ENCODE data around the gene RADIL.

The RADIL gene

DNA sequence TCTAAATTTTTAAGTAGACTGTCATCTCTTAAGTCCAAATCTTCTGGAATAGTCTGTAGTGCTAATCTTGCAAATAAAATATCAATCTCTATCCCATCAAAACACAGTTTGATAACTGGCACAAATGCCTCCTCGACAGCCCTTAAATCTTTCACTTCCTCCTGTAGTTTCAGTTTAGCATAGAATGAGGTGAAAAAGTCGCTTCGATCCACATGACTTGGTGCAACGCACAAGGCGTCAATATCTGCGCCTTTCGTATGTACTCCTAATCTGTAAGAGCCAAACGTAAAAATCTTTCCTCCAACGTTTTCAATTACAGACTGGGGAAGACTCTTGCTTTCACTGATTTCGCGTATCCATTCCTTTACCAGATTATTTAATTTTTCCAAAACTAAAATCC, 22.3 kb downstream of the RADIL start:
- TF ChIP-seq FOXA1 (IDR thresholded peaks at IDR 0.05) (no peak), L3MBTL2 (conservative IDR thresholded peaks at IDR 0.05) (no peak), ZNF384 (IDR thresholded peaks at IDR 0.05) (no peak), BHLHE40 (IDR thresholded peaks at IDR 0.05; ENCODE audit: borderline replicate concordance) (no peak), HDGF (IDR thresholded peaks at IDR 0.05; ENCODE audit: borderline replicate concordance) (no peak), SP1 (IDR thresholded peaks at IDR 0.05) (no peak), NFRKB (IDR thresholded peaks at IDR 0.05) (no peak), FOXK2 (IDR thresholded peaks at IDR 0.05) (no peak), SUZ12 (IDR thresholded peaks at IDR 0.05) (no peak), ELF4 (IDR thresholded peaks at IDR 0.05) (no peak), FOXM1 (IDR thresholded peaks at IDR 0.05; ENCODE audit: borderline replicate concordance) (no peak), ARNT (IDR thresholded peaks at IDR 0.05) (no peak), CTBP1 (IDR thresholded peaks at IDR 0.05; ENCODE audit: borderline replicate concordance) (no peak), TARDBP (IDR thresholded peaks at IDR 0.05) (no peak), LEF1 (IDR thresholded peaks at IDR 0.05; ENCODE audit: borderline replicate concordance) (no peak)
- TF ChIP-seq, protein P1, sequence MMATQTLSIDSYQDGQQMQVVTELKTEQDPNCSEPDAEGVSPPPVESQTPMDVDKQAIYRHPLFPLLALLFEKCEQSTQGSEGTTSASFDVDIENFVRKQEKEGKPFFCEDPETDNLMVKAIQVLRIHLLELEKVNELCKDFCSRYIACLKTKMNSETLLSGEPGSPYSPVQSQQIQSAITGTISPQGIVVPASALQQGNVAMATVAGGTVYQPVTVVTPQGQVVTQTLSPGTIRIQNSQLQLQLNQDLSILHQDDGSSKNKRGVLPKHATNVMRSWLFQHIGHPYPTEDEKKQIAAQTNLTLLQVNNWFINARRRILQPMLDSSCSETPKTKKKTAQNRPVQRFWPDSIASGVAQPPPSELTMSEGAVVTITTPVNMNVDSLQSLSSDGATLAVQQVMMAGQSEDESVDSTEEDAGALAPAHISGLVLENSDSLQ (IDR thresholded peaks at IDR 0.05) = no peak

DNA sequence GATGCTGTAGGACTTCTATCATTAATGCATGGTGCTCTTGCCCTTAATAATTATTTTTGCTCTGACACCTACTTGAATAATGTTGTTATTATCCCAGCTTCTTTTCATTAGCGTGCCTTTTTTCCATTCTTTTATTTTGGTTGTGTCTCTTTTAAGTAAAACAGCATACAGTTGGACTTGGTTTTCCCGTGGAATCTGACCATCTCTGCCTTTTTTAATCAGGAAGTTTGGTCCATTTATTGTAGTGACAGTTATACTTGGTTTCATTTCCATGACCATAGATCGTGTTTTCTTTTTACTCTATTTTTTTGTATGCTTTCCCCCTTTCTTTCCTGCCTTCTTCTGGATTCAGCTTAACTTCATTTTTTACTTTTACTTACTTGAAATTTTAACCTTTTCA, 26.3 kb downstream of the RADIL start:
- ChIA-PET CTCF (no interaction called here), POLR2A (no interaction called here)

More for the DNA sequence above, 22.3 kb downstream of the RADIL start:
- no peak for DNase-seq (ENCODE audit: extremely low spot score)
- POLR2A ChIA-PET = no interaction called here
- CTCF ChIA-PET = no interaction called here

DNA sequence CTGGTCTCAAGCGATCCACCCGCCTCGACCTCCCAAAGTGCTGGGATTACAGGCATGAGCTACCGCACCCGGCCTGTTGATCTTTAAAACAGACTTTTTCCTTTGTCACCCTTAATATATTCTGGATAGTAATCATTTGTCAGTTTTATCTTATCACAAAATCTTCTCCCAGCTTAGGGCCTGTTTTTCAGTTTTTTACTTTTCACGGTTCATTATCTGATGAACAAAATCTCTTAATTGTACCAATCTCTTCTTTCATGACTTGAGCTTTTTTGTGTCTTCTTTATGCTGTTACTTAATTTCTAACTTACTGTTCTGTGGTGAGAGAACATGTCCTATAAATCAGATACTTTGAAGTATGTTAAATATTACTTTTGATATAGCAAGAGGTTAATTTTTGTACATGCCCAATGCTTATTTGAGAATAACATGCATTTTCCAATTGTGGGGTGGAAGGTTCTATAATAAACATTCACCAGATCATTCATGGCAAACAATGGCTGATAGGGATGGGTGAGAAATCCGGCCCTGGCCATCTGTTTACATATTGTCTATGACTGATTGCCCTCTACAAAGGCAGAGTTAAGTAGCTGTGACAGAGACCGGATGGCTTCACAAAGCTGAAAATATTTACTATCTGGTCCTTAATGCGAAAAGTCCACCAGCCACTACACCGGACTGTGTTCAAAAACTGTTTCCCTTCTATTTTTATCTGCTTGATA, 27.0 kb downstream of the RADIL start:
- DNase-seq (ENCODE audit: extremely low spot score) = no peak
- TF ChIP-seq, protein P1 (IDR thresholded peaks at IDR 0.05) = no peak
- TF ChIP-seq NFRKB (IDR thresholded peaks at IDR 0.05) (no peak), HDGF (IDR thresholded peaks at IDR 0.05; ENCODE audit: borderline replicate concordance) (no peak), CTBP1 (IDR thresholded peaks at IDR 0.05; ENCODE audit: borderline replicate concordance) (no peak), LEF1 (IDR thresholded peaks at IDR 0.05; ENCODE audit: borderline replicate concordance) (no peak), ELF4 (IDR thresholded peaks at IDR 0.05) (no peak)
- POLR2A ChIA-PET = no interaction called here
- CTCF ChIA-PET = interaction anchor here (1.1 kb wide), 1 partner anchor 58 kb away, joined by 4 read pairs; no protein-coding TSS in a partner anchor

More for the DNA sequence above, 26.3 kb downstream of the RADIL start:
- TF ChIP-seq FOXM1 (IDR thresholded peaks at IDR 0.05; ENCODE audit: borderline replicate concordance) = no peak
- TF ChIP-seq LEF1 (IDR thresholded peaks at IDR 0.05; ENCODE audit: borderline replicate concordance) = no peak
- TF ChIP-seq CTBP1 (IDR thresholded peaks at IDR 0.05; ENCODE audit: borderline replicate concordance) = no peak
- no peak for TF ChIP-seq ELF4 (IDR thresholded peaks at IDR 0.05)
- no peak for TF ChIP-seq HDGF (IDR thresholded peaks at IDR 0.05; ENCODE audit: borderline replicate concordance)
- DNase-seq (ENCODE audit: extremely low spot score) = no peak

DNA sequence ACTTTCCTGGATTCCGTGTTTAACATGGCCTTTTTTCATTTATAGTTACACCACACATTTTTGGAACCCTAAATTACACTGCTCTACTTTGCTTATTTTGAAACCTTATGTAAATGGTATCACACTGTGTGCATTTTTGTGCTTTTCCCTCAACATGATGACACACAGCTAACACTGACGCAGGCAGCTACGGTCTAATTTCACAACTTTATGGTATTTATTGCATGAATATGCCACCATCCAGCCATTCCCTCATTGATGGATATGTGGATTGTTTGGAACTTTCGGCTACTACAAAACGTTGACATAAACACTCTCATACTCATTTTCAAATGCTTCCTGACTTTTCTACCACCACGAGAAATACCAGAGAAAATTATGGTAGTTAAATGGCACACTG, 28.6 kb downstream of the RADIL start:
- CTCF ChIA-PET = no interaction called here
- POLR2A ChIA-PET = no interaction called here
- TF ChIP-seq FOXM1 (IDR thresholded peaks at IDR 0.05; ENCODE audit: borderline replicate concordance) (no peak), SP1 (IDR thresholded peaks at IDR 0.05) (no peak), ELF4 (IDR thresholded peaks at IDR 0.05) (no peak), HDGF (IDR thresholded peaks at IDR 0.05; ENCODE audit: borderline replicate concordance) (no peak), TARDBP (IDR thresholded peaks at IDR 0.05) (no peak), BHLHE40 (IDR thresholded peaks at IDR 0.05; ENCODE audit: borderline replicate concordance) (no peak), ZNF384 (IDR thresholded peaks at IDR 0.05) (no peak), FOXK2 (IDR thresholded peaks at IDR 0.05) (no peak), SUZ12 (IDR thresholded peaks at IDR 0.05) (no peak), CTBP1 (IDR thresholded peaks at IDR 0.05; ENCODE audit: borderline replicate concordance) (no peak), LEF1 (IDR thresholded peaks at IDR 0.05; ENCODE audit: borderline replicate concordance) (no peak), L3MBTL2 (conservative IDR thresholded peaks at IDR 0.05) (no peak)
- TF ChIP-seq, protein P1 (IDR thresholded peaks at IDR 0.05) = no peak
- no peak for DNase-seq (ENCODE audit: extremely low spot score)

DNA sequence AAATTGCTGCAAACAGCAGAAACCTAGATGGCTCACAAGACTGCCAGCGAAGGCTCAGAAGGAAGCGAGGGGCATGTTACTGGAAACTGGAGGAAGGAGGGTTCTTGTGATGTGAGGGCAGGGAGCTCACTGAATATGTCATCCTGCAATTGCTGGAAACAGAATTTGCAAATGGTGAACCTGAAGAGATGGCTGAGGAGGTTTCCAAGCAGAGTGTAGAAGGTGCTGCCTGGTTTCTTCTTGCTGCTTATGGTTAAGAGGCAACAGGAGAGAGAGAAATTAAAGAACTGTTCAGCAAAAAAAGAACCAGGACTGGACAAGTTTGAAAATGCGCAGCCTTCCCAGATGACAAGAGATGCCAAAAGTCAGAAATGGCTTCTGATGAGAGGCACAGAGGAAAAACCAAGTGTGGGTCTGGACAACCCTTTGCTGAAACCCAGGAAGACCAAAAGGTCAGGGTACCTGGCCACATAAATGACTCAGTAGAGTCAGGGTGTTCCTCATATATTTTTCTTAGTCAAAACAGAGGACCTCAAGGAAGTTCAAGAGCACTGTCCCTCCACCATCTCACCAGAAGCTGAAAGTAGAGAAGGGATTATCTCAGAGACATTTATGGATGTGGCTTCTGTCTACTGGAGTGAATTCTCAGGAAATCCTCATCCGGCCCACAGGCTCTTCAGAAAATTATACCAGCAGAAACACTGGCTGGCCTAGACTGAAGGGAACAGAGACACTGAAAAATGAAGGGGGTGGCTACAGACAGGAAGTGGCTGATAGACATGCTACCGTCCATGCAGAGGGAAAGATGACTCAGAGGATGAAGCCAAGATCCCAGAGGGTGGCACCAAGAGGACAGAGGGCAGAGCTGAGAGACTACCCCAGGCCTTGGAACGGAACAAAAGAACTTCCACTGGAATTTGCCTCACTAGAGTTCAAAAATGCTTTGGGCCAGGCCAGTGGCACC, 31.8 kb downstream of the RADIL start:
- POLR2A ChIA-PET = no interaction called here
- DNase-seq (ENCODE audit: extremely low spot score) = no peak
- CTCF ChIA-PET = interaction anchor here (0.7 kb wide), 1 partner anchor 222 kb away, joined by 3 read pairs; no protein-coding TSS in a partner anchor
- TF ChIP-seq CTBP1 (IDR thresholded peaks at IDR 0.05; ENCODE audit: borderline replicate concordance) = no peak
- no peak for TF ChIP-seq FOXK2 (IDR thresholded peaks at IDR 0.05)
- no peak for TF ChIP-seq L3MBTL2 (conservative IDR thresholded peaks at IDR 0.05)
- no peak for TF ChIP-seq TARDBP (IDR thresholded peaks at IDR 0.05)
- no peak for TF ChIP-seq ZNF384 (IDR thresholded peaks at IDR 0.05)
- no peak for TF ChIP-seq SUZ12 (IDR thresholded peaks at IDR 0.05)
- no peak for TF ChIP-seq FOXM1 (IDR thresholded peaks at IDR 0.05; ENCODE audit: borderline replicate concordance)
- no peak for TF ChIP-seq ELF4 (IDR thresholded peaks at IDR 0.05)

All from HEK293T (cell line).